OCI-LY7 (cell line): ENCODE results near the gene ZNF213. TPM values are rescaled to one million over a fixed set of nuclear protein-coding genes. Genes with fewer than 3 reads are reported as not detected.
"Not testable (repeated sequence)": the region's sequence is repeated elsewhere in the genome, so short reads cannot be mapped to it uniquely, and the experiment has no call there.

Source experiments
- BruUV-seq: library from RNA; stranded (reverse); fragments of 400-500 nt; replicated peaks from 2 replicates; lab custom pipeline; 2021; lab: Mats Ljungman, UMichigan
- CTCF ChIA-PET: fragments of 300-600 bp; sonication (Branson Sonifier 250); formaldehyde crosslinking; loops from one replicate; lab custom pipeline; 2022; ENCODE audit warnings: antibody characterized with exemption; ENCODE audit not compliant: unreplicated experiment; lab: Charles Lee
- POLR2A ChIA-PET: fragments of 300-600 bp; sonication (Branson Sonifier 250); formaldehyde crosslinking; loops from one replicate; lab custom pipeline; 2022; ENCODE audit warnings: antibody characterized with exemption; lab: Charles Lee
- DNase-seq: peaks from one replicate; pipeline ENCODE4 v3.0.0-alpha.2; 2015; ENCODE audit warnings: low spot score
- H2AFZ ChIP-seq: fragments of 200-600 bp; sonication (generic), shearing (Covaris generic); 2 replicates; pipeline ENCODE4 v1.6.1; 2014; ENCODE audit warnings: mild to moderate bottlenecking, antibody characterized with exemption, low read length, moderate library complexity
- H3K27ac ChIP-seq: fragments of 200-600 bp; sonication (generic); 2 replicates; pipeline ENCODE4 v1.5.1; 2014; ENCODE audit warnings: mixed run types, low read depth, mild to moderate bottlenecking, moderate library complexity, low read length, inconsistent platforms; ENCODE audit not compliant: poor library complexity, severe bottlenecking
- H3K36me3 ChIP-seq: fragments of 200-600 bp; sonication (generic); 2 replicates; pipeline ENCODE4 v1.6.1; 2014; ENCODE audit warnings: mild to moderate bottlenecking, antibody characterized with exemption, low read length, moderate library complexity, mixed read lengths; ENCODE audit not compliant: insufficient read depth
- H3K4me1 ChIP-seq: fragments of 200-600 bp; sonication (generic); 2 replicates; pipeline ENCODE4 v1.5.1; 2014; ENCODE audit warnings: mild to moderate bottlenecking, low read length; ENCODE audit not compliant: insufficient read depth, poor library complexity, severe bottlenecking
- H3K4me2 ChIP-seq: fragments of 200-600 bp; sonication (generic); 2 replicates; pipeline ENCODE4 v1.6.1; 2014; ENCODE audit warnings: mild to moderate bottlenecking, low read length
- H3K4me3 ChIP-seq: fragments of 200-600 bp; sonication (generic); 2 replicates; pipeline ENCODE4 v1.5.1; 2014; ENCODE audit warnings: mild to moderate bottlenecking, low read depth, low read length; ENCODE audit not compliant: poor library complexity, severe bottlenecking
- H3K79me2 ChIP-seq: fragments of 200-600 bp; sonication (generic); 2 replicates; pipeline ENCODE4 v1.6.1; 2016; ENCODE audit warnings: low read depth, mild to moderate bottlenecking, low read length, moderate library complexity, mixed read lengths; ENCODE audit not compliant: insufficient read depth
- H3K9me2 ChIP-seq: fragments of 200-600 bp; sonication (generic); 2 replicates; pipeline ENCODE4 v1.6.1; 2016; ENCODE audit warnings: mild to moderate bottlenecking, low read length, mixed read lengths; ENCODE audit not compliant: insufficient read depth
- H3K9me3 ChIP-seq: fragments of 200-600 bp; sonication (generic); 2 replicates; pipeline ENCODE4 v1.6.1; 2014; ENCODE audit warnings: mild to moderate bottlenecking, mixed run types, low read length, mixed read lengths
- H4K20me1 ChIP-seq: fragments of 200-600 bp; sonication (generic); 2 replicates; pipeline ENCODE4 v1.6.1; 2014; ENCODE audit warnings: mild to moderate bottlenecking, antibody characterized with exemption, low read length, moderate library complexity, mixed read lengths; ENCODE audit not compliant: insufficient read depth
- EZH2phosphoT487 ChIP-seq: fragments of 200-600 bp; sonication (generic); IDR thresholded peaks from 2 replicates; pipeline ENCODE4 v1.6.1; 2018; ENCODE audit warnings: low read depth, borderline replicate concordance, mild to moderate bottlenecking, mixed run types, antibody characterized with exemption, low read length, moderate library complexity, mixed read lengths
- intact Hi-C: fragments of 100-400 bp; cut with micrococcal nuclease; formaldehyde crosslinking; loops from one replicate; pipeline ENCODE4 v1.10.0; 2022; ENCODE audit not compliant: unreplicated experiment
- total RNA-seq, 2 experiments: library from RNA; depleted of rRNA in 1 of 2; stranded (reverse); fragments of >200 nt in 1 of 2; shearing (Covaris generic) in 1 of 2; gene quantifications; 2 replicates each; pipeline ENCODE4 v1.2.3, GENCODE V29; 2014 to 2022
- TF ChIP-seq, protein P1 (sequence below): fragments of 200-600 bp; sonication (generic); conservative IDR thresholded peaks from 2 replicates; pipeline ENCODE4 v1.5.1; 2014; ENCODE audit warnings: mild to moderate bottlenecking, antibody characterized with exemption, low read length, moderate library complexity, mixed read lengths

The ZNF213 gene
- total RNA-seq, 2 experiments from 2014 or later, result 3.4 to 9.1 TPM

DNA sequence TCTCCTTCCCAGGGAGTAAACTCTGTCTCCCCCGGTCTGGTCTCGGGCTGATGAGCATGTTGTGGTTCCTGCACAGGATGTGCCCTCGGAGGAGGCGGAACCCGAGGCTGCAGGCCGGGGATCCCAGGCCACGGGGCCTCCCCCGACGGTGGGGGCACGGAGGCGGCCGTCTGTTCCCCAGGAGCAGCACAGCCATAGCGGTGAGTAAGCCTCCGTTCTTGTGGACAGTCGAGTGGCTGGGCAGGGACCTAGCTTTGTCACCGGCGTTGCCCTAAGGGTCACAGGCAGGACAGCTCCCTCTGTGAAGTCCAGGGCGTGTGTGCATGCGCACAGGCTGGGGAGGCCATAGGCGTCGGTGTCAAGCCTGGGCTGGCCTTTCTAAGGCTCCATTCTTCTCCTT lies 3.5 kb downstream of the ZNF213 start:
- CTCF ChIA-PET, result no interaction called here
- intact Hi-C loops, result no loop called here
- Histone ChIP-seq H3K9me3 (no peaks in the 10 kb centered on the region), H3K36me3 (peaks cover 6% of the 10 kb centered on the region; the same call in 1 of the 2 replicates), H4K20me1 (0 out of 2 replicates have a peak, but pooled peaks cover 5% of the 10 kb centered on the region), H3K79me2 (peaks cover 25% of the 10 kb centered on the region), H2AFZ (no peak overlapping the region), H3K4me3 (no peak overlapping the region), H3K27ac (no peak overlapping the region), H3K4me1 (peaks cover 7% of the 10 kb centered on the region), H3K9me2 (no peaks in the 10 kb centered on the region), H3K4me2 (no peak overlapping the region)
- POLR2A ChIA-PET, result no interaction called here
- no TSS peak for BruUV-seq
- DNase-seq, result no peak
- TF ChIP-seq, protein P1, sequence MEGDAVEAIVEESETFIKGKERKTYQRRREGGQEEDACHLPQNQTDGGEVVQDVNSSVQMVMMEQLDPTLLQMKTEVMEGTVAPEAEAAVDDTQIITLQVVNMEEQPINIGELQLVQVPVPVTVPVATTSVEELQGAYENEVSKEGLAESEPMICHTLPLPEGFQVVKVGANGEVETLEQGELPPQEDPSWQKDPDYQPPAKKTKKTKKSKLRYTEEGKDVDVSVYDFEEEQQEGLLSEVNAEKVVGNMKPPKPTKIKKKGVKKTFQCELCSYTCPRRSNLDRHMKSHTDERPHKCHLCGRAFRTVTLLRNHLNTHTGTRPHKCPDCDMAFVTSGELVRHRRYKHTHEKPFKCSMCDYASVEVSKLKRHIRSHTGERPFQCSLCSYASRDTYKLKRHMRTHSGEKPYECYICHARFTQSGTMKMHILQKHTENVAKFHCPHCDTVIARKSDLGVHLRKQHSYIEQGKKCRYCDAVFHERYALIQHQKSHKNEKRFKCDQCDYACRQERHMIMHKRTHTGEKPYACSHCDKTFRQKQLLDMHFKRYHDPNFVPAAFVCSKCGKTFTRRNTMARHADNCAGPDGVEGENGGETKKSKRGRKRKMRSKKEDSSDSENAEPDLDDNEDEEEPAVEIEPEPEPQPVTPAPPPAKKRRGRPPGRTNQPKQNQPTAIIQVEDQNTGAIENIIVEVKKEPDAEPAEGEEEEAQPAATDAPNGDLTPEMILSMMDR, result no peak
- no peak for TF ChIP-seq EZH2phosphoT487

DNA sequence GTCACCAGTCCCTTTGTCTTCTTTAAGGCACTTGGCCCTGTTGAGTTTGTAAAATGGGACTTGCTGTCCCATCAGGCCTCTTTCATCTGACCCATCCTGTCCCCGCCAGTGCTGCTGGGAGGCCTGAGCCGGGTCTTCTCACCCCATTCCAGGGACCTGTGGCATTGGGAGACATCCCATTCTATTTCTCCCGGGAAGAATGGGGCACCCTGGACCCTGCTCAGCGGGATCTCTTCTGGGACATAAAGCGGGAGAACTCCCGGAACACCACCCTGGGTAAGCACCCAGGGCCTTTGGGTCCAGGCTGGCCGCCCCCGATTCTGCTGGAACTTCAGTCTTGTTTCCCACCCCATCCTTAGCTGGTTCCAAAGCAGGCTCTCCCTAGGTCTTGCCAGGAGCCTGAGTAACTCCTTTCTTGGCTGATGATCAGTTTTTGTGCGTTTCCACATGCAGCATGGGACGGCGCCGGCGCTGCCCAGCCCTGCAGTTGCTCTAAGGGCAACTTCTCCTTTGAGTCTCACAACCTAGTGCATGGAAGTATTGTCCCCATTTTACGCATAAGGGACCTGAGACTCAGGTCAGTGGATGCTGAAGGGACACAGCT lies 4.1 kb downstream of the ZNF213 start:
- Histone ChIP-seq H3K9me2 (no peaks in the 10 kb centered on the region), H3K4me3 (no peak overlapping the region), H2AFZ (no peak overlapping the region), H3K9me3 (no peaks in the 10 kb centered on the region), H3K79me2 (peaks cover 19% of the 10 kb centered on the region), H3K27ac (no peak overlapping the region), H3K36me3 (peaks cover 6% of the 10 kb centered on the region; the same call in 1 of the 2 replicates), H3K4me1 (peaks cover 7% of the 10 kb centered on the region), H3K4me2 (no peak overlapping the region), H4K20me1 (0 out of 2 replicates have a peak, but pooled peaks cover 3% of the 10 kb centered on the region)
- intact Hi-C loops, result no loop called here
- ChIA-PET POLR2A (interaction anchor here (0.6 kb wide), 1 partner anchor 71 kb away, joined by 3 read pairs; no protein-coding TSS in a partner anchor), CTCF (no interaction called here)
- no peak for DNase-seq
- TF ChIP-seq, protein P1, result no peak
- no peak for TF ChIP-seq EZH2phosphoT487
- no TSS peak for BruUV-seq

DNA sequence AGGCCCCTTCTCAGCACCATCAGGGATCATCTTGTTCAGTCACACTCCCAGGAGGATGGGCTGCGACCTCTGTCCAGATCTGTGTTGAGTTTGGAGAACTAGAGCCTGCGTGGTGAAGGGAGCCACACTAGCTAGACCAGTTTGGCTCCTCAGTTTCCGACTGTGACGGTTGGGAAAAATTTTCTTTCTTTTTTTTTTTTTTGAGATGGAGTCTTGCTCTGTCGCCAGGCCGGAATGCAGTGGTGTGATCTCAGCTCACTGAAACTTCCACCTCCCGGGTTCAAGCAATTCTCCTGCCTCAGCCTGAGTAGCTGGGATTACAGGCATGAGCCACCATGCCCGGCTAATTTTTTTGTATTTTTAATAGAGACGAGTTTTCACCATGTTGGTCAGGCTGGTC lies 4.7 kb downstream of the ZNF213 start:
- H3K9me2 ChIP-seq, H2AFZ ChIP-seq, BruUV-seq, CTCF ChIA-PET, intact Hi-C loops, H4K20me1 ChIP-seq, H3K4me3 ChIP-seq, DNase-seq, H3K36me3 ChIP-seq, H3K27ac ChIP-seq, H3K4me2 ChIP-seq, H3K9me3 ChIP-seq, H3K4me1 ChIP-seq: not testable (repeated sequence)
- H3K79me2 ChIP-seq, result peaks cover 13% of the 10 kb centered on the region; the same call in 1 of the 2 replicates
- POLR2A ChIA-PET, result interaction anchor here (0.5 to 0.6 kb wide), 2 partner anchors 70 to 956 kb away, joined by 3 read pairs; no protein-coding TSS in a partner anchor
